GM12892 (cell line): ENCODE results near the gene SRGAP2B.
"Not testable (repeated sequence)": the region's sequence is repeated elsewhere in the genome, so short reads cannot be mapped to it uniquely, and the experiment has no call there.

Experiments
- POLR2A ChIP-seq: IDR thresholded peaks from 2 replicates; pipeline ENCODE4 v1.6.1; 2011; ENCODE audit warnings: low read depth, low read length, control low read depth
- POLR2AphosphoS5 ChIP-seq: IDR thresholded peaks from 2 replicates; pipeline ENCODE4 v1.6.1; 2011; ENCODE audit warnings: low read depth, low read length, control low read depth
- TAF1 ChIP-seq: IDR thresholded peaks from 2 replicates; pipeline ENCODE4 v1.6.1; 2011; ENCODE audit warnings: low read depth, mild to moderate bottlenecking, control low read depth, low read length, borderline replicate concordance

DNA sequence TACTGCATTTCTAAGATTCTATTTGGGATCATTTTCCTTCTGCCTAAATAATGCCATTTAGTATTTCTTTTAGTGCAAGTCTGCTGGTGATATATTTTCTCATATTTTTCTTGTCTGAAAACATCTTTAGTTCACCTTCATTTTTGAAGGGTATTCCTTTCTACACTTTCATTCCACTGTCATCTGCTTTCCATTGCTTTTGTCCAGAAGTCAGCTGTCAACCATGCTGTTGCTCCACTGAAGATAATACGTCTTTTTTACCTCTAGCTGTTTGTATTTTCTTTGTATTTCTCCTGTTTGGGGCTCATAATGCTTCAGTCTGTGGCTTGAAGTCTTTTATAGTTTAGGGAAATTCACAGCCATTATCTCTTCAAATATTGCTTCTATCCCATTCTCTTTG is 167.8 kb downstream of the SRGAP2B start:
- TF ChIP-seq POLR2A, TAF1, POLR2AphosphoS5: not testable (repeated sequence)
